H9 (cell line): Measurements from ENCODE around the gene GCLM. TPM values are rescaled to one million over a fixed set of nuclear protein-coding genes. Genes with fewer than 3 reads are reported as not detected.

Experiments used
- DNase-seq: peaks from one replicate; pipeline ENCODE4 v3.0.0-alpha.2; 2017
- H2AFZ ChIP-seq: one replicate; pipeline ENCODE4 v1.6.1; 2013; ENCODE audit warnings: mild to moderate bottlenecking, low read length, control low read depth, moderate library complexity
- H2AK5ac ChIP-seq: 2 replicates; pipeline ENCODE4 v1.6.1; 2013; ENCODE audit warnings: low read length, control low read depth, mixed read lengths; ENCODE audit not compliant: insufficient read length
- H2BK120ac ChIP-seq: one replicate; pipeline ENCODE4 v1.6.1; 2013; ENCODE audit warnings: low read depth, mild to moderate bottlenecking, low read length, control low read depth, inconsistent platforms; ENCODE audit not compliant: poor library complexity, severe bottlenecking
- H2BK12ac ChIP-seq: 2 replicates; pipeline ENCODE4 v1.6.1; 2013; ENCODE audit warnings: low read length, control low read depth, mixed read lengths, low read depth; ENCODE audit not compliant: insufficient read length
- H2BK15ac ChIP-seq: 2 replicates; pipeline ENCODE4 v1.6.1; 2013; ENCODE audit warnings: low read depth, low read length, control low read depth
- H2BK20ac ChIP-seq: one replicate; pipeline ENCODE4 v1.6.1; 2013; ENCODE audit warnings: low read depth, mild to moderate bottlenecking, low read length, control low read depth, inconsistent platforms; ENCODE audit not compliant: poor library complexity, severe bottlenecking
- H2BK5ac ChIP-seq: 2 replicates; pipeline ENCODE4 v1.6.1; 2013; ENCODE audit warnings: low read length, control low read depth, mixed read lengths; ENCODE audit not compliant: insufficient read length
- H3K14ac ChIP-seq: 2 replicates; pipeline ENCODE4 v1.6.1; 2013; ENCODE audit warnings: low read length, control low read depth; ENCODE audit not compliant: insufficient read depth
- H3K18ac ChIP-seq: 2 replicates; pipeline ENCODE4 v1.6.1; 2013; ENCODE audit warnings: low read depth, mild to moderate bottlenecking, mixed read lengths, low read length, control low read depth; ENCODE audit not compliant: insufficient read length
- H3K23ac ChIP-seq: 2 replicates; pipeline ENCODE4 v1.6.1; 2013; ENCODE audit warnings: low read length, control low read depth, mixed read lengths, low read depth; ENCODE audit not compliant: insufficient read length
- H3K23me2 ChIP-seq: 2 replicates; pipeline ENCODE4 v1.6.1; 2013; ENCODE audit warnings: low read depth, mild to moderate bottlenecking, mixed read lengths, low read length, control low read depth; ENCODE audit not compliant: insufficient read length, poor library complexity, severe bottlenecking
- H3K27ac ChIP-seq: 2 replicates; pipeline ENCODE4 v1.5.1; 2013; ENCODE audit warnings: low read length, control low read depth, mixed read lengths, low read depth; ENCODE audit not compliant: insufficient read length
- H3K27me3 ChIP-seq: 2 replicates; pipeline ENCODE4 v1.6.1; 2013; ENCODE audit warnings: low read length, control low read depth, inconsistent platforms; ENCODE audit not compliant: insufficient read depth
- H3K4ac ChIP-seq: 2 replicates; pipeline ENCODE4 v1.6.1; 2013; ENCODE audit warnings: low read depth, mild to moderate bottlenecking, control low read depth, inconsistent platforms, low read length, moderate library complexity
- H3K4me1 ChIP-seq: 2 replicates; pipeline ENCODE4 v1.6.1; 2013; ENCODE audit warnings: low read length, control low read depth, inconsistent platforms; ENCODE audit not compliant: insufficient read depth
- H3K4me2 ChIP-seq: 2 replicates; pipeline ENCODE4 v1.6.1; 2013; ENCODE audit warnings: low read length, control low read depth, mixed read lengths; ENCODE audit not compliant: insufficient read length, insufficient read depth
- H3K56ac ChIP-seq: 2 replicates; pipeline ENCODE4 v1.6.1; 2013; ENCODE audit warnings: low read depth, mild to moderate bottlenecking, mixed read lengths, low read length, control low read depth; ENCODE audit not compliant: insufficient read length
- H3K79me1 ChIP-seq: 2 replicates; pipeline ENCODE4 v1.6.1; 2013; ENCODE audit warnings: low read depth, mild to moderate bottlenecking, moderate library complexity, low read length, control low read depth, inconsistent platforms; ENCODE audit not compliant: insufficient read depth, poor library complexity, severe bottlenecking
- H3K79me2 ChIP-seq: 2 replicates; pipeline ENCODE4 v1.6.1; 2013; ENCODE audit warnings: low read length, control low read depth, inconsistent platforms; ENCODE audit not compliant: insufficient read depth
- H3K9ac ChIP-seq: 2 replicates; pipeline ENCODE4 v1.6.1; 2013; ENCODE audit warnings: low read length, control low read depth, mixed read lengths; ENCODE audit not compliant: insufficient read length; ENCODE audit errors: extremely low read depth
- H3K9me3 ChIP-seq: one replicate; pipeline ENCODE4 v1.6.1; 2013; ENCODE audit warnings: low read depth, low read length, inconsistent platforms; ENCODE audit not compliant: control insufficient read depth
- H3T11ph ChIP-seq: one replicate; pipeline ENCODE4 v1.6.1; 2013; ENCODE audit warnings: mild to moderate bottlenecking, low read length, control low read depth, inconsistent platforms
- H4K20me1 ChIP-seq: one replicate; pipeline ENCODE4 v1.6.1; 2013; ENCODE audit not compliant: control insufficient read depth, insufficient read length, insufficient read depth
- H4K5ac ChIP-seq: 2 replicates; pipeline ENCODE4 v1.6.1; 2013; ENCODE audit warnings: low read depth, mild to moderate bottlenecking, mixed read lengths, low read length, control low read depth; ENCODE audit not compliant: insufficient read length
- H4K8ac ChIP-seq: replicated peaks from 2 replicates; pipeline ENCODE4 v1.6.1; 2013; ENCODE audit warnings: low read length, control low read depth, mixed read lengths, low read depth; ENCODE audit not compliant: insufficient read length
- H4K91ac ChIP-seq: 2 replicates; pipeline ENCODE4 v1.6.1; 2013; ENCODE audit warnings: low read depth, mild to moderate bottlenecking, moderate library complexity, mixed read lengths, low read length, control low read depth; ENCODE audit not compliant: insufficient read length
- H3K27ac Mint-ChIP-seq, 3 experiments: 2 replicates in 2 of 3; 3 replicates in 1 of 3; pipeline ENCODE4 v1.8.0; 2020 to 2021; ENCODE audit warnings: mixed read lengths in 3 of 3, mild to moderate bottlenecking in 1 of 3, moderate library complexity in 1 of 3
- H3K27me3 Mint-ChIP-seq: 2 replicates; pipeline ENCODE4 v1.8.0; 2021; ENCODE audit warnings: low read depth, mild to moderate bottlenecking, moderate library complexity, mixed read lengths
- H3K36me3 Mint-ChIP-seq, 3 experiments: 2 replicates in 2 of 3; 3 replicates in 1 of 3; pipeline ENCODE4 v1.8.0; 2020 to 2021; ENCODE audit warnings: low read depth in 3 of 3, mixed read lengths in 3 of 3; ENCODE audit not compliant: insufficient read depth in 1 of 3
- H3K4me1 Mint-ChIP-seq, 2 experiments: 2 replicates each; pipeline ENCODE4 v1.8.0; 2020; ENCODE audit warnings: mixed read lengths in 2 of 2
- H3K4me3 Mint-ChIP-seq, 2 experiments: 2 replicates in 1 of 2; 3 replicates in 1 of 2; pipeline ENCODE4 v1.8.0; 2020 to 2021; ENCODE audit warnings: mild to moderate bottlenecking in 2 of 2, mixed read lengths in 2 of 2, moderate library complexity in 1 of 2
- H3K9me3 Mint-ChIP-seq, 2 experiments: 2 replicates in 1 of 2; 3 replicates in 1 of 2; pipeline ENCODE4 v1.8.0; 2020; ENCODE audit warnings: mild to moderate bottlenecking in 2 of 2, mixed read lengths in 2 of 2, moderate library complexity in 1 of 2
- WGBS: extraction: QIAGEN DNeasy Blood & Tissue Kit; methylation state at CpG from one replicate; pipeline ENCODE4 v1.1.7; 2013; ENCODE audit warnings: missing lambda C conversion rate, low lambda C conversion rate, mixed read lengths; ENCODE audit not compliant: insufficient read length; ENCODE audit errors: extremely low coverage; 5-methylcytosine and 5-hydroxymethylcytosine counted together
- total RNA-seq: library from RNA; stranded (reverse); gene quantifications from 2 replicates; pipeline ENCODE4 v1.2.1, GENCODE V29; 2021
- TF ChIP-seq, protein P1 (sequence below): fragments of 200-600 bp; sonication (generic); conservative IDR thresholded peaks from 3 replicates; pipeline ENCODE4 v1.8.0; 2021; ENCODE audit warnings: antibody characterized with exemption, mild to moderate bottlenecking

GCLM gene
- total RNA-seq, 1 experiment from 2014 or later, result 14.9 TPM

DNA sequence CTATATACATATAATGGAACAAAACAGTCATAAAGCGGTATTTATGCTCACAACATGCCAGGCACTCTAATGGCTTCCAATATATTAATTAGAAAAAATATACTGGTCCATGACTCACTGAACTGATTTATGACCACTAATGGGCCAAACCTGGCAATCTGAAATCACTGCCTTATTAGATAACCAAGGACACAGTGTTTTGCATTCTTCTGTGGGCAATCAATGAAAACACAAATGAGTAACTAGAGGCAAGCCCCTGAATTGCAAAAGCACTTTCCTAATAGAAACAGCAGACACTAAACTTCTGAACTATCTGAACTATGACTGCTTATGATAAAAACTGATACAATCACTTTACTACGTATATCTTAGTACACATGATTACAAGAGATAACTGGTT lies 3.5 kb downstream of the GCLM start:
- H3K9me3 ChIP-seq, result no peaks in the 10 kb centered on the region
- no CpG with 5 or more reads among the region's 2 CpGs for WGBS

More for the DNA sequence above, 3.5 kb downstream of the GCLM start:
- Histone ChIP-seq H4K91ac (no peak overlapping the region), H2BK5ac (no peak overlapping the region), H3K4me1 (no peaks in the 10 kb centered on the region), H3K4me2 (no peak overlapping the region), H3K79me2 (peaks cover 5% of the 10 kb centered on the region; the same call in 1 of the 2 replicates), H2BK15ac (no peak overlapping the region), H3K18ac (no peak overlapping the region), H3K14ac (no peak overlapping the region), H2AFZ (no peak overlapping the region), H3K27me3 (no peaks in the 10 kb centered on the region), H2AK5ac (no peak overlapping the region), H3K23me2 (peaks cover 6% of the 10 kb centered on the region), H3K79me1 (no peaks in the 10 kb centered on the region), H4K8ac (no peak overlapping the region), H2BK12ac (no peak overlapping the region), H3K23ac (no peak overlapping the region), H2BK20ac (no peak overlapping the region), H3T11ph (no peak overlapping the region), H3K56ac (no peak overlapping the region), H4K5ac (no peak overlapping the region), H3K4ac (no peak overlapping the region), H3K9ac (no peak overlapping the region), H2BK120ac (no peak overlapping the region), H3K27ac (no peak overlapping the region), H4K20me1 (no peaks in the 10 kb centered on the region)
- Mint-ChIP-seq H3K4me1 (peaks cover 18 to 25% of the 10 kb centered on the region in 2 experiments), H3K36me3 (peaks cover 0 to 4% (median 0%) of the 10 kb centered on the region in 3 experiments; a peak in 4 of 7 replicates), H3K9me3 (peaks cover 2% of the 10 kb centered on the region in 2 experiments; a peak in 2 of 5 replicates), H3K27ac (no peak overlapping the region), H3K27me3 (0 out of 2 replicates have a peak, but pooled peaks cover 3% of the 10 kb centered on the region), H3K4me3 (no peak overlapping the region)
- DNase-seq, result no peak
- TF ChIP-seq, protein P1, sequence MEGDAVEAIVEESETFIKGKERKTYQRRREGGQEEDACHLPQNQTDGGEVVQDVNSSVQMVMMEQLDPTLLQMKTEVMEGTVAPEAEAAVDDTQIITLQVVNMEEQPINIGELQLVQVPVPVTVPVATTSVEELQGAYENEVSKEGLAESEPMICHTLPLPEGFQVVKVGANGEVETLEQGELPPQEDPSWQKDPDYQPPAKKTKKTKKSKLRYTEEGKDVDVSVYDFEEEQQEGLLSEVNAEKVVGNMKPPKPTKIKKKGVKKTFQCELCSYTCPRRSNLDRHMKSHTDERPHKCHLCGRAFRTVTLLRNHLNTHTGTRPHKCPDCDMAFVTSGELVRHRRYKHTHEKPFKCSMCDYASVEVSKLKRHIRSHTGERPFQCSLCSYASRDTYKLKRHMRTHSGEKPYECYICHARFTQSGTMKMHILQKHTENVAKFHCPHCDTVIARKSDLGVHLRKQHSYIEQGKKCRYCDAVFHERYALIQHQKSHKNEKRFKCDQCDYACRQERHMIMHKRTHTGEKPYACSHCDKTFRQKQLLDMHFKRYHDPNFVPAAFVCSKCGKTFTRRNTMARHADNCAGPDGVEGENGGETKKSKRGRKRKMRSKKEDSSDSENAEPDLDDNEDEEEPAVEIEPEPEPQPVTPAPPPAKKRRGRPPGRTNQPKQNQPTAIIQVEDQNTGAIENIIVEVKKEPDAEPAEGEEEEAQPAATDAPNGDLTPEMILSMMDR, result no peak
